Subcutaneous abdominal adipose tissue (tissue), 5 donors: ENCODE measurements around the gene APOC4.
"Not testable (repeated sequence)": the region's sequence is repeated elsewhere in the genome, so short reads cannot be mapped to it uniquely, and the experiment has no call there.

Experiments used
- H3K27ac ChIP-seq: one replicate; pipeline ENCODE4 v1.7.0; 2013; ENCODE audit warnings: low read depth, mild to moderate bottlenecking, inconsistent platforms, low read length, moderate library complexity
- H3K27me3 ChIP-seq, 5 donors: one replicate each; pipeline ENCODE4 v1.7.0; 2013; ENCODE audit warnings: low read length in 5 of 5, inconsistent platforms in 1 of 5; ENCODE audit not compliant: control insufficient read depth in 5 of 5, insufficient read depth in 4 of 5
- H3K36me3 ChIP-seq, 5 donors: one replicate each; pipeline ENCODE4 v1.7.0; 2013; ENCODE audit warnings: low read length in 5 of 5; ENCODE audit not compliant: control insufficient read depth in 5 of 5, insufficient read depth in 5 of 5
- H3K4me1 ChIP-seq, 5 donors: one replicate each; pipeline ENCODE4 v1.7.0; 2013; ENCODE audit warnings: low read length in 5 of 5, mild to moderate bottlenecking in 3 of 5, moderate library complexity in 1 of 5; ENCODE audit not compliant: control insufficient read depth in 5 of 5, insufficient read depth in 5 of 5
- H3K4me3 ChIP-seq, 5 donors: one replicate each; pipeline ENCODE4 v1.7.0; 2013; ENCODE audit warnings: low read length in 5 of 5, low read depth in 1 of 5
- H3K9ac ChIP-seq, 5 donors: one replicate each; pipeline ENCODE4 v1.7.0; 2013; ENCODE audit warnings: low read length in 5 of 5, mild to moderate bottlenecking in 4 of 5, moderate library complexity in 3 of 5
- H3K9me3 ChIP-seq, 5 donors: one replicate each; pipeline ENCODE4 v1.7.0; 2013; ENCODE audit warnings: low read length in 5 of 5; ENCODE audit not compliant: control insufficient read depth in 5 of 5
- donor health status: healthy.
- donor health status: healthy.
- donor health status: healthy.
- donor health status: healthy.
- donor health status: healthy.

Gene APOC4

GRCh38 chr19:44914433-44915206 lies 27.4 kb upstream of the APOC4 start, which contains the start of gene APOC1:
Gene APOC1 (plus strand): TSS chr19:44914608. CDS start chr19:44914892, 284 bp downstream.
- peaks cover 6 to 61% (median 49%) of the 10 kb centered on the region in 5 donors for H3K4me1 ChIP-seq
- not testable (repeated sequence) for H3K27me3 ChIP-seq, H3K36me3 ChIP-seq, H3K9me3 ChIP-seq
- H3K9ac ChIP-seq, result peak within 1 kb of the TSS in 4 of 5 donors; percentile 30 to 64 (median 44)
- H3K4me3 ChIP-seq, result peak within 1 kb of the TSS; percentile 51 to 75 (median 69)
- peak within 1 kb of the TSS; percentile 44 for H3K27ac ChIP-seq

DNA sequence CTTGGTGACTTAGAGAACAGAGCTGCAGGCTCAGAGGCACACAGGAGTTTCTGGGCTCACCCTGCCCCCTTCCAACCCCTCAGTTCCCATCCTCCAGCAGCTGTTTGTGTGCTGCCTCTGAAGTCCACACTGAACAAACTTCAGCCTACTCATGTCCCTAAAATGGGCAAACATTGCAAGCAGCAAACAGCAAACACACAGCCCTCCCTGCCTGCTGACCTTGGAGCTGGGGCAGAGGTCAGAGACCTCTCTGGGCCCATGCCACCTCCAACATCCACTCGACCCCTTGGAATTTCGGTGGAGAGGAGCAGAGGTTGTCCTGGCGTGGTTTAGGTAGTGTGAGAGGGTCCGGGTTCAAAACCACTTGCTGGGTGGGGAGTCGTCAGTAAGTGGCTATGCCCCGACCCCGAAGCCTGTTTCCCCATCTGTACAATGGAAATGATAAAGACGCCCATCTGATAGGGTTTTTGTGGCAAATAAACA lies 17.8 kb upstream of the APOC4 start:
- no peaks in the 10 kb centered on the region for H3K27me3 ChIP-seq
- H3K9me3 ChIP-seq, result no peaks in the 10 kb centered on the region
- no peak overlapping the region for H3K4me3 ChIP-seq
- peaks cover 7 to 42% (median 40%) of the 10 kb centered on the region in 5 donors for H3K4me1 ChIP-seq
- peak overlapping the region; percentile 46 for H3K27ac ChIP-seq
- H3K9ac ChIP-seq, result no peak overlapping the region
- H3K36me3 ChIP-seq, result no peaks in the 10 kb centered on the region

GRCh38 chr19:44925114-44925891 lies 16.7 kb upstream of the APOC4 start:
- Histone ChIP-seq H3K4me1 (peaks cover 7 to 42% (median 40%) of the 10 kb centered on the region in 5 donors), H3K36me3 (no peaks in the 10 kb centered on the region), H3K9me3 (no peaks in the 10 kb centered on the region), H3K9ac (peak overlapping the region in 1 of 5 donors; percentile 41), H3K4me3 (no peak overlapping the region), H3K27me3 (no peaks in the 10 kb centered on the region), H3K27ac (peak overlapping the region; percentile 50)

DNA sequence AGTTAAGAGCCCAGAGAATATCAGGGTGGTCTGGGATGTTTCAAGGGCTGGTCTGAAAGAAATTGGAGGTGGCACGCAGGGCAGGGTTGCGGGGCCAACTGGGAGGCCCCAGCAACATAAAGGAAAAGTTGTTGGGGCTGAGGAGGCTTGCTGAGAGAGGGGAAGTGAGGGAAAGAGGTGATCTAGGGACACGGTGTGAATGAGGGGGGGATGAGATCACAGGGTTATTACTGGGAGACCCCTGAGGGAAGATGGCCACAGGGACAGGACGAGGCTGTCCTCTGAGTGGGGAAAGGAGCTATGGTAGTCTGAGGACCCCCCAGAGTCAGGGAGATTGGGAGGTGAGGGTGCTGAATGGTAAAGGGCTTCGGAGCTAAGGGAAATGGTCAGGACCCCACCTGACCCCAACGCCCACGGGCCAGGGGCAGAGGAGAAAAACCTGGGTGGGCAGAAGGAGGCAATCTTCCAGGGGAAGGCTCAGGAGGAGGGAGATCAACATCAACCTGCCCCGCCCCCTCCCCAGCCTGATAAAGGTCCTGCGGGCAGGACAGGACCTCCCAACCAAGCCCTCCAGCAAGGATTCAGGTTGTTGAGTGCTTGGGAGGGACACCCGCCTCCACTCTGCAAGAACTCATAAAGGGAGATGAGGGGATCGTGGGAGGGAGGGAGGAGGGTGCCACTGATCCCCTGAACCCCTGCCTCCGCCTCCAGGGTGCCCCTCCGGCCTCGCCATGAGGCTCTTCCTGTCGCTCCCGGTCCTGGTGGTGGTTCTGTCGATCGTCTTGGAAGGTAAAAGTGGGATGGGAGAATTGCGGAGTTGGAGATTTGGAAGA lies 15.6 kb upstream of the APOC4 start:
- peaks cover 7 to 42% (median 40%) of the 10 kb centered on the region in 5 donors for H3K4me1 ChIP-seq
- H3K27me3 ChIP-seq, H3K9ac ChIP-seq, H3K36me3 ChIP-seq, H3K9me3 ChIP-seq: not testable (repeated sequence)
- peak overlapping the region; percentile 41 for H3K27ac ChIP-seq
- peak overlapping the region in 2 of 5 donors; percentile 6 to 26 for H3K4me3 ChIP-seq

- Histone ChIP-seq H3K9me3 (no peaks in the 10 kb centered on the region), H3K4me3 (no peak overlapping the region), H3K36me3 (no peaks in the 10 kb centered on the region), H3K27ac (no peak overlapping the region), H3K4me1 (peaks cover 7 to 42% (median 40%) of the 10 kb centered on the region in 5 donors), H3K9ac (no peak overlapping the region), H3K27me3 (no peaks in the 10 kb centered on the region)
These were observed 14.3 kb upstream of the APOC4 start for GRCh38 chr19:44927746-44928145.

GRCh38 chr19:44930088-44930487 lies 11.9 kb upstream of the APOC4 start:
- Histone ChIP-seq H3K9me3 (no peaks in the 10 kb centered on the region), H3K4me3 (no peak overlapping the region), H3K36me3 (no peaks in the 10 kb centered on the region)

GRCh38 chr19:44931541-44931940 lies 10.5 kb upstream of the APOC4 start:
- H3K36me3 ChIP-seq, result no peaks in the 10 kb centered on the region

More at GRCh38 chr19:44930088-44930487, 11.9 kb upstream of the APOC4 start:
- peaks cover 5 to 29% (median 28%) of the 10 kb centered on the region in 5 donors for H3K4me1 ChIP-seq
- no peak overlapping the region for H3K9ac ChIP-seq
- H3K27me3 ChIP-seq, result no peaks in the 10 kb centered on the region
- H3K27ac ChIP-seq, result no peak overlapping the region

DNA sequence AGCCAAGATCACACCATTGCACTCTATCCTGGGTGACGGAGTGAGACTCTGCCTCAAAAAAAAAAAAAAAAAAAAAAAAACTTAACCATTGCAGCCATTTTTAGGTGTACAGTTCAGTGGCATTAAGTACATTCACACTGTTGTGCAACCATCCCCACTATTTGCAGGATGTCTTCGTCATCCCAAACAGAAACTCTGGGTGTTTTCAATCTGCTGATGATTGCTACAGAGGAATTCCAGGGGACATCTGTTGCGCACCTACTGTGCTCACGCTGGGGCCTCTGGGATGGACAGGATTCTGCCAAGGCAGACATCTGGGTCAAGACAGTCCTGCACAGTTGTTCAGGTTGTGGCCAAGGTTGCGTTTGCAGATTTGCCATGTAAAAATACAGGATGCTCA lies 2.4 kb upstream of the APOC4 start:
- no peaks in the 10 kb centered on the region for H3K9me3 ChIP-seq
- H3K9ac ChIP-seq, result no peak overlapping the region
- no peaks in the 10 kb centered on the region for H3K36me3 ChIP-seq
- no peak overlapping the region for H3K27ac ChIP-seq
- no peaks in the 10 kb centered on the region for H3K27me3 ChIP-seq
- no peak overlapping the region for H3K4me3 ChIP-seq
- peaks cover 0 to 20% (median 10%) of the 10 kb centered on the region in 5 donors for H3K4me1 ChIP-seq

More at GRCh38 chr19:44931541-44931940, 10.5 kb upstream of the APOC4 start:
- no peaks in the 10 kb centered on the region for H3K27me3 ChIP-seq
- H3K4me3 ChIP-seq, result no peak overlapping the region
- H3K9me3 ChIP-seq, result no peaks in the 10 kb centered on the region
- peaks cover 2 to 22% (median 18%) of the 10 kb centered on the region in 5 donors for H3K4me1 ChIP-seq
- no peak overlapping the region for H3K9ac ChIP-seq
- H3K27ac ChIP-seq, result no peak overlapping the region

DNA sequence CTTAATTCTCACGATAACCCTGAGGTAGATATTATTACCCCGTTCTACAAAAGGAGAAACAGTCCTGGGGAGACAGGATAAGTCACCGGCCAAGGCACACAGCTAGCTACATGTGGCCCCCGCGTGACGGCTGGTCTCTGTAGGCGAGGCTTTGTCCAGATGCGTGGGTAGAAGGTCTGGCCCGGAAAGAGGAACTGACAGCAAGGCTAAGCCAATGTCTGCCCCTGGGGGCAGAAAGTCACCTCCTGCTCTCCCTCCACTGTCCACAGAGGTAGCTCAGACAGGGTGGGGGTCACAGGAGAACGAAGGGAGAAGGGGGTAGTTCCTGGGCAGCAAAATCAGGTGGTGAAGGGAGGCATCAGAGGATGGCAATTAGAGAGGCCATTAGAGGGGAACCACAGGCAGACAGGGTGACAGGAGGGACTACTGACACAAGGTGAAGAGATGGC lies 1.8 kb downstream of the APOC4 start:
- Histone ChIP-seq H3K27ac (no peak overlapping the region), H3K4me1 (peaks cover 0 to 13% (median 6%) of the 10 kb centered on the region in 5 donors), H3K27me3 (no peaks in the 10 kb centered on the region), H3K36me3 (no peaks in the 10 kb centered on the region), H3K9ac (peak overlapping the region in 1 of 5 donors; percentile 41), H3K9me3 (no peaks in the 10 kb centered on the region), H3K4me3 (peak overlapping the region in 1 of 5 donors; percentile 13)
